HG03135 (cell line): ENCODE measurements around the gene GNAL.
"Not testable (repeated sequence)": the region's sequence is repeated elsewhere in the genome, so short reads cannot be mapped to it uniquely, and the experiment has no call there.

Source experiments
- ATAC-seq: cut with Tn5 transposase; IDR thresholded peaks from one replicate; pipeline ENCODE4 v1.9.1; 2021; ENCODE audit warnings: mild to moderate bottlenecking, moderate library complexity; ENCODE audit not compliant: unreplicated experiment

Gene GNAL

DNA sequence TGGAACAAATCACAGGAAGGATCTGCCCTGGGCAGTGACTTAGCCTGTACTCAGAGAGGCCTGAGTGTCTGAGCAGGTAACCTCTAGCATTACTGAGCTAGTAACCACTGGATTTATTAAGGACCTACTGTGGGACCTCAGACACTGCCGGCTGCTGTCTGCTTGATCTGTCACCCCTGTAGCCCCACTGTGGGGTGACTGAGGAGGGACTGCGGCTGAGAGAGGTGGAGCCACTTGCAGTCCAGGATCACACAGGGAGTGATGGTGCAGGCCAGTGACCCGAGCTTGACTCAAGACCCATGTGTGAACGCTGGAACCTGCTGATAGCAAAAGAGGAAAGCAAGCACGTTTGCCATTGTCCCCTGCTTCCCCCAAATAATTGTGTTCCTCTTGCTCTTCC lies 177.7 kb downstream of the GNAL start:
- ATAC-seq: no peak

- ATAC-seq: no peak
These were observed 179.2 kb downstream of the GNAL start for GRCh38 chr18:11868230-11868629.

- ATAC-seq: no peak
These were observed 182.4 kb downstream of the GNAL start for GRCh38 chr18:11871501-11871900.

DNA sequence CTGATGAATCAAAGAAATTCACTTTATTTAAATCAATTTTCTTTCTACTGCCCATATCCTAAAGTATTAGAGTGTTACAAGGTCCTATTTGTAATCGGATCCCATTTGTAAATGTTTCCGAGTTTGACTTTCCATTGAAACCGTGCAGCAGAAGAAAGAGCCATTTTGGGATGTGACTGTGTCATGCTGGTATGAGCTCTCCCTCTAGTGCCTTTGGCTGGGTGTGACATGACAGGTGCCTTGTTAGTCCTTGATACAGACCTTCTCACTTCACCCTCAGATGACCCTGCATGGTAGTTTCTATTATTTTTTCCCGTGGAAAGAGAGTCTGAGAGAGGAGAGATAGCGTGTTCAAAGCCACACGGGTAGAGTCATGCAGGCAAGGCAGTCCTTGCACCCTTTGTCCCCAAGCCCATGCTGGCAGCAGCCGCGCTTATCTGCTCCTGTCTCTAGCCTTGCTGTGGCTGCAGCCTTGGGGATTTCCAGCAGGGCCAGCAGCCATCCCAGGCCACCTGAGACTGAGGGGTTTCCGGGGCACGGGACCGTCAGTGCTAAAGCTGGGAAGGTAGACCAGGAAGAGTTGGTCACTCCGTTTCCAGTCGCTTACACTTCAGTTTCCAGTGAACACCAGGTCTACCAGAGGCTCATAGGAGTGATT lies 183.5 kb downstream of the GNAL start:
- ATAC-seq: no peak

GRCh38 chr18:11873670-11874340 lies 184.7 kb downstream of the GNAL start:
- no peak for ATAC-seq

DNA sequence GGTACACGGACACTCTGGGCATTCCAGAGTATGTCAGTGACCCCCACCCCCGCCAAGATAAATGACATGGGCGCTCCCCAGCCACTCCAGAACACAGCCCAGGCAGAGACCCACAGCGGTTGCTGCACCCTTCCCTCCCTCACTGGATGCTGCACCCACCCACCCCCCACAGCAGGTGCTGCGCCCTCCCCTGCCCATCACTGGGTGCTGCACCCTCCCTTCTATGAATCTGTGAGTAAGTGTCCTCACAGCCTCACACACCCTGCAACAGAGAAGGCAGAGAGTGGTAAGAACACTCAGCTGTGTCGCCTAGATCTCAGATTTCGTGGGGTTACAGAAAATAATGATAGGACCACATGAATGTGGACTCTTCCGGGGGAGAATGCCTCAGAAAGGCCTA lies 185.6 kb downstream of the GNAL start:
- ATAC-seq: no peak

GRCh38 chr18:11877497-11878135 lies 188.6 kb downstream of the GNAL start:
- ATAC-seq: no peak

DNA sequence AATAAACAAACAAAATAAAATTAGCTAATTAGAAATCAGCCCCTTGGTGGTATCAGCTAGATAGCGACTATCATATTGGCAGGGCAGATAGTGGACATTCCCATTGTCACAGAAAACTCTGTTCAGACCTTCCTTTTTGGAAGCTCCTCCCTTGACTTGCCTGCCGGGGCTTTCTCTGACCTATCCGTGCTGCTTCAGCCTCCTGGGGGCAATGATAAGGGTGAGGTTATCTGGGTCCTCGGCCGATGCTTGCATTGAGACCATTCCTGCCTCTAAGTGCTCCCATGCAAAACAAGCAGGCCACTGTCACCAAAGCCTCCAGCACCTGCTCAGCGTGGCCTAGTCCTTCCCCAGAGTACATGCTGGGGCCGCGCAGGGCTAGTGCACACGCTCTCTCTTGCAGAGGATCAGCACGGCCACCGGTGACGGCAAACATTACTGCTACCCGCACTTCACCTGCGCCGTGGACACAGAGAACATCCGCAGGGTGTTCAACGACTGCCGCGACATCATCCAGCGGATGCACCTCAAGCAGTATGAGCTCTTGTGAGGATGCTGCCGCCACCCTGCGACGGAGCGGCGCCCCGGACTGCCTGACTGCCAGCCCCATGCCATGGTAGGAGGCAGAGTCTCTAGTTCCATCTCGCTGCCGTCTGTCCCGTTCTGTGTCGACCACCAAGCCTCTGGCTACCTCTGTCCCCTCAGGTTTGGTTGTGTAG lies 191.7 kb downstream of the GNAL start:
- ATAC-seq: no peak

DNA sequence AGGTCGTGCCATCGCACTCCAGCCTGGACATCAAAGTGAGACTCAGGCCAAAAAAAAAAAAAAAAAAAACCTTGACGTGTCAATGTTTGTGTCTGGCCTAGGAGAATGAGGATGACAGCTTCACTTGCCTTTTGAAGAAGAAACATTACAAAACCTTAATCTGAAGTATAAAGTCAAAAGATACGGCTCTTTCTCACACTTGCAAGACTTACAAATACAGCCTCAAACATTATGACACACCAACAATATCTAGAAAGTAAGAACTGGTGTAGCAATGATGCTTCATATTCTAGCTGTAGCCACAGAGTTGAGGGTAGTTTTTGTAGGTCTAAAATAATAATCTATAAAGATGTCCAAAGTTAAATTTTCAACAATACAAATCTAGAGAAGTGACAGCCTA lies 193.6 kb downstream of the GNAL start:
- ATAC-seq: no peak

DNA sequence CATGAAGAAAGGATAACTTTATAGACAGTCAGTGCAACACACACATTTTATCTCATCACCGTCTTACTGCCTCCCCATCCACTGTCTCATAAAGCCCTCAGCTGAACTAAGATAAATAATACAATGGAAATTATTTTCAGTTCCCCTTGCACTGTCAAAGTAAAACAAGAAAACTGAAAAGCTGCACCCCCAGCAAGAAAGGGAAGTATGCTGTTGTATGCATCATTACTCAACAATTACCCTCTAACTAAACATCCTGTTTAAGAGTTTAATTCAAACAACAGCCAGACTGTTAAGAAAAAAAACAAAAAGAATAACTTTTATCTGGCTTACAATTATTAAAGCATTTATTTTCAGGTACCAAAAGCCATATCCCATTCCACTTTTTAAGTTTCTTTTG lies 194.1 kb downstream of the GNAL start:
- peak; percentile 89 for ATAC-seq

DNA sequence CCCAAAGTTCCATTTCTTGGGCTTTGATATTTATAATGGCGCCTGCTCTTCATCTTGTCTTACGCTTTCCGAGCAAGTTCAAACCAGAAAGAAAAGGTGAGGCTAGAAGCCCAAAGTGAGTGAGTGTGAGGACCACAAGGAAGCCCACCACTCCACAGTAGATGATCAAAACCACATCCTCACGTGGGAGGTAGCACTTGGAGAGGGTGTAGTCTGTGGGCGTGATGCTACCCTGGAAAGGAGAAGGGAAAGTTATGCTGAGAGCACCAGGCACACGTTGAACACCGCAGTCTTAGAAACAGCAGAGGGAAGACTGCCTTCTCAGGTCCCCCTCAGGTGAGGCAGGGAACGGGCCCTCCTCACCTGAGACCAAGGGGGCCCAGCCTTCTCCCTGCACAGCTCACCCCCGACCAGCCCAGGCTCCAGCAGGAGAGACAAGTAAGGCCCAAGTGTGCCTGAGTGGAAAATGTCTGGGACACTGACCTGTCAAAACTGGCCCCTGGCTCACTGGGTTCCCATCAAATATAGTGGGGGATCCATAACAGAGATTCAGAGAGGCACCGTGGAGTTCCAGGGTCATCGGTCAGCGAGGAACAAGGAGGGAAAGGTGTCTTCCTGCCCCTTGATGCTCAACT lies 195.4 kb downstream of the GNAL start:
- ATAC-seq: no peak

- no peak for ATAC-seq
These were observed 196.3 kb downstream of the GNAL start for GRCh38 chr18:11885278-11885947.

GRCh38 chr18:11886577-11887110 lies 197.6 kb downstream of the GNAL start:
- ATAC-seq: no peak

- no peak for ATAC-seq
These were observed 198.5 kb downstream of the GNAL start for GRCh38 chr18:11887328-11888128.

DNA sequence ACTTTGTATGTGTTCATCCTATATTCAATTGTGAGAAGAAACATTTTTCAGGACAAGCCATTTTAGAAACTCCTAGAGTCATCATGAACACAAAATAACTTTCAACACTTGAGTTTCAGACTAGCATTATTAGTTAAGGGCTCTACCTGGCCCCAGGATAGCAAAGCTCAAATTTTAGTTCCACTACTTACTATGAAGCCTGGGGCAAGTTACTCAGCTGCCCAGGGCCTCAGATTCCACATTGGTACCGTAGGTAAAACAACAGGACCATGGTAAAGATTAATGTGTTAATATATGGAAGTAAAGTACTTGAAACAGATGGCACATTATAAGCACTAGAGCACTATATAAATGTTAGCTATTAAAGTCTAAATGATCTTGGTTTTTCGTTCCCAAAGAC lies 199.7 kb downstream of the GNAL start:
- ATAC-seq: no peak

GRCh38 chr18:11889284-11889683 lies 200.2 kb downstream of the GNAL start:
- ATAC-seq: no peak

- ATAC-seq: no peak
These were observed 202.7 kb downstream of the GNAL start for GRCh38 chr18:11891737-11892136.

DNA sequence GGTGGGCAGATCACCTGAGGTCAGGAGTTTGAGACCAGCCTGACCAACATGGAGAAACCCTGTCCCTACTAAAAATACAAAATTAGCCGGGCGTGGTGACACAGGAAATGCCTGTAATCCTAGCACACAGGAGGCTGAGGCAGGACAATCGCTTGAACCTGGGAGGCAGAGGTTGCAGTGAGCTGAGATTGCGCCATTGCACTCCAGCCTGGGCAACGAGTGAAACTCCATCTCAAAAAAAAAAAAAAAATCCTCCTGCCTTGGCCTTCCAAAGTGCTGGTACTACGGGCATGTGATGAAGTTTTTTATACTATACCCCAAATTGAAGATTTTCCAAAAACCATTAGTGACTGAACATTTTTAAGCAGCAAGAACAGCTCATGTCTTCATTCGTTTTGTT lies 203.4 kb downstream of the GNAL start:
- not testable (repeated sequence) for ATAC-seq

- ATAC-seq: no peak
These were observed 208.7 kb downstream of the GNAL start for GRCh38 chr18:11897781-11898180.

DNA sequence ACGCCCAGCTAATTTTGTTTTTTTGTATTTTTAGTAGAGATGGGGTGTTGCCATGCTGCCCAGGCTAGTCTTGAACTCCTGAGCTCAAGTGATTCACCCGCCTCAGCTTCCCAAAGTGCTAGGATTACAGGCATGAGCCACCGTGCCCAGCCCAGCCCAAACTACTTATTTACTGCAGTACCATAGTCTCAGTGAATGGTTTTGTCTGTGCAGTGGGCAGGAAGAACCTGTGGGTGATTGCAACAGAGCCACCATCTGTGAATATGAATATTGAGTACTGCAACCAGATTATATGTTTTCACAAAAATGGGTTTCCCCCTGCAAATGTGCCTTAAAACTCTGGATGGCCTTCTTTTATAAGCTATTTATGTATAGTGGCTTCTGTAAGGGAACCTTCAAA lies 210.0 kb downstream of the GNAL start:
- ATAC-seq: no peak
